ENCODE data around the gene RAF1.

DNA sequence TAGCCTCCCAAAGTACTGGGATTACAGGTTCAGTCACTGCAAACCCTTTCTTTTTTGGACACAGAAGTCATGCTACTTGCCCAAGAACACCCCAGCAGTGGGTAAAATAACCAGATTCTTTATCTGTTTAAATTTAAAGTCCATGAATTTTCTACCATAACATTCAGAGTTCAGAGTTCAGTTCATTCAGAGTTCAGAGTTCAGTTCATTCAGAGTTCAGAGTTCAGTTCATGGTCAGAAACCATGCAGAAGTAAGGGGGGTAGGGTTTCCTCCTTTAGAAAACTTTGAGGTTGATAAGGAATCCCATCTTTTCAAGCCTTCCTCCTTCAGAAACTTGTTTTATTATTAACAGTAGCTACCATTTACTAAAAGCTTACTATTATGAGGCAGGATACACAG is 43.2 kb downstream of the RAF1 start:
- TF ChIP-seq CTCF (IDR thresholded peaks at IDR 0.05; ENCODE audit: insufficient read depth, low read length, poor library complexity, severe bottlenecking) = no peak
- no peak for TF ChIP-seq EZH2phosphoT487 (conservative IDR thresholded peaks at IDR 0.05; ENCODE audit: low read length)

Measured in SU-DHL-6 (cell line).